Parathyroid adenoma (tissue), 2 donors: Measurements from ENCODE around the gene PRPF40A.

Experiments
- H2AFZ ChIP-seq: fragments of 300-600 bp; sonication (generic); one replicate; pipeline ENCODE4 v1.7.0; 2017; ENCODE audit warnings: antibody characterized with exemption, mild to moderate bottlenecking
- H3K27ac ChIP-seq: fragments of 300-600 bp; sonication (generic); one replicate; pipeline ENCODE4 v1.7.0; 2017
- H3K27me3 ChIP-seq: fragments of 300-600 bp; sonication (generic); one replicate; pipeline ENCODE4 v1.7.0; 2017; ENCODE audit warnings: low read length; ENCODE audit not compliant: control insufficient read depth, insufficient read depth
- H3K36me3 ChIP-seq: fragments of 300-600 bp; sonication (generic); one replicate; pipeline ENCODE4 v1.7.0; 2017; ENCODE audit warnings: low read length; ENCODE audit not compliant: control insufficient read depth, insufficient read depth
- H3K4me1 ChIP-seq: fragments of 300-600 bp; sonication (generic); one replicate; pipeline ENCODE4 v1.7.0; 2017; ENCODE audit warnings: control low read depth
- H3K4me2 ChIP-seq: fragments of 300-600 bp; sonication (generic); one replicate; pipeline ENCODE4 v1.7.0; 2017; ENCODE audit warnings: low read length
- H3K4me3 ChIP-seq: fragments of 300-600 bp; sonication (generic); one replicate; pipeline ENCODE4 v1.7.0; 2017; ENCODE audit warnings: low read depth, low read length
- H3K79me2 ChIP-seq: fragments of 300-600 bp; sonication (generic); one replicate; pipeline ENCODE4 v1.7.0; 2017; ENCODE audit warnings: control low read depth
- H3K9ac ChIP-seq: fragments of 300-600 bp; sonication (generic); one replicate; pipeline ENCODE4 v1.7.0; 2017; ENCODE audit warnings: mild to moderate bottlenecking
- H3K9me3 ChIP-seq: fragments of 300-600 bp; sonication (generic); one replicate; pipeline ENCODE4 v1.7.0; 2017; ENCODE audit warnings: low read length; ENCODE audit not compliant: control insufficient read depth
- CTCF ChIP-seq: fragments of 300-600 bp; sonication (generic); IDR thresholded peaks from one replicate; pipeline ENCODE4 v1.7.0; 2017; ENCODE audit warnings: antibody characterized with exemption, mild to moderate bottlenecking
- donor health status: primary hyperparathyroidism.

The PRPF40A gene

GRCh38 chr2:152613235-152613634 is 104.0 kb downstream of the PRPF40A start:
- Histone ChIP-seq H3K27me3 (no peaks in the 10 kb centered on the region), H3K79me2 (no peaks in the 10 kb centered on the region), H3K27ac (no peak overlapping the region), H3K4me2 (no peak overlapping the region), H3K4me3 (no peak overlapping the region), H3K36me3 (no peaks in the 10 kb centered on the region), H3K4me1 (no peaks in the 10 kb centered on the region), H3K9me3 (no peaks in the 10 kb centered on the region), H2AFZ (no peak overlapping the region), H3K9ac (no peak overlapping the region)
- TF ChIP-seq CTCF: no peak

GRCh38 chr2:152611458-152612231 is 105.6 kb downstream of the PRPF40A start:
- Histone ChIP-seq H3K9ac (no peak overlapping the region), H3K4me1 (peaks cover 4% of the 10 kb centered on the region), H3K4me2 (no peak overlapping the region), H3K27ac (no peak overlapping the region), H3K9me3 (no peaks in the 10 kb centered on the region), H3K36me3 (no peaks in the 10 kb centered on the region), H2AFZ (no peak overlapping the region), H3K4me3 (no peak overlapping the region), H3K27me3 (no peaks in the 10 kb centered on the region), H3K79me2 (no peaks in the 10 kb centered on the region)
- TF ChIP-seq CTCF: no peak

GRCh38 chr2:152609699-152610098 is 107.6 kb downstream of the PRPF40A start:
- Histone ChIP-seq H3K79me2 (no peaks in the 10 kb centered on the region), H3K36me3 (no peaks in the 10 kb centered on the region), H2AFZ (no peak overlapping the region), H3K4me1 (peaks cover 4% of the 10 kb centered on the region), H3K4me2 (no peak overlapping the region), H3K9ac (no peak overlapping the region), H3K9me3 (no peaks in the 10 kb centered on the region), H3K4me3 (no peak overlapping the region), H3K27me3 (no peaks in the 10 kb centered on the region), H3K27ac (no peak overlapping the region)
- TF ChIP-seq CTCF: no peak

- H3K27me3 ChIP-seq: no peaks in the 10 kb centered on the region
- no peak overlapping the region for H3K4me3 ChIP-seq
- H3K9ac ChIP-seq: no peak overlapping the region
- H3K4me2 ChIP-seq: no peak overlapping the region
- peaks cover 4% of the 10 kb centered on the region for H3K4me1 ChIP-seq
- H3K36me3 ChIP-seq: no peaks in the 10 kb centered on the region
- H3K9me3 ChIP-seq: no peaks in the 10 kb centered on the region
- no peak overlapping the region for H3K27ac ChIP-seq
- no peak overlapping the region for H2AFZ ChIP-seq
- TF ChIP-seq CTCF: no peak
- H3K79me2 ChIP-seq: no peaks in the 10 kb centered on the region
These were observed 108.1 kb downstream of the PRPF40A start for GRCh38 chr2:152609154-152609553.

- Histone ChIP-seq H3K4me1 (peaks cover 4% of the 10 kb centered on the region), H3K27me3 (no peaks in the 10 kb centered on the region), H3K9ac (no peak overlapping the region), H3K36me3 (no peaks in the 10 kb centered on the region), H3K9me3 (no peaks in the 10 kb centered on the region), H3K79me2 (no peaks in the 10 kb centered on the region), H3K4me2 (no peak overlapping the region), H2AFZ (no peak overlapping the region), H3K4me3 (no peak overlapping the region), H3K27ac (no peak overlapping the region)
- no peak for TF ChIP-seq CTCF
These were observed 109.4 kb downstream of the PRPF40A start for GRCh38 chr2:152607793-152608300.
